ENCODE data around the gene ATP2A3.
"Not testable (repeated sequence)": the region's sequence is repeated elsewhere in the genome, so short reads cannot be mapped to it uniquely, and the experiment has no call there.

Gene ATP2A3

GRCh38 chr17:3954086-3954485 is 10.2 kb downstream of the ATP2A3 start:
- DNase-seq = no peak

- DNase-seq = no peak
Measured at GRCh38 chr17:3953542-3953941, 10.7 kb downstream of the ATP2A3 start.

- DNase-seq = no peak
Measured at GRCh38 chr17:3952186-3952585, 12.1 kb downstream of the ATP2A3 start.

DNA sequence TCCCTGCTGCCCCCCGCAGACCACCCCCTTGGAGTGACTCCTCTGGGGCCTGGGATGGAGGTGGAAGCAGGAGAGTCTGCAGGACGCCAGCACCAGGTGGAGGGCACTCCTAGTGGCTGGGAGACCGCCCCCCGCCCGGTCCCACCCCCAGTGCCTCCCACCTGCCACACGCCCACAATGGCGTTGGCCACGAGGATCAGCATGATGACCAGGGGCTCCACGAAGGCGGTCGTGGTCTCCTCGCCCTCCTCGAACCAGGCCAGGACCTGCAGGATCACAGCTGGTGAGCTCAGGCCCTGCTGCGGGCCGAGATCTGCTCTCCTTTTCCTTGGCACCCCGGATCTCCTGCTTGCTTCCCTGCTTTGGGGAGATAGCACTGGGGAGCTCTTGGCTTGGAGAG is 12.8 kb downstream of the ATP2A3 start:
- DNase-seq = no peak

GRCh38 chr17:3951003-3951402 is 13.2 kb downstream of the ATP2A3 start:
- no peak for DNase-seq

DNA sequence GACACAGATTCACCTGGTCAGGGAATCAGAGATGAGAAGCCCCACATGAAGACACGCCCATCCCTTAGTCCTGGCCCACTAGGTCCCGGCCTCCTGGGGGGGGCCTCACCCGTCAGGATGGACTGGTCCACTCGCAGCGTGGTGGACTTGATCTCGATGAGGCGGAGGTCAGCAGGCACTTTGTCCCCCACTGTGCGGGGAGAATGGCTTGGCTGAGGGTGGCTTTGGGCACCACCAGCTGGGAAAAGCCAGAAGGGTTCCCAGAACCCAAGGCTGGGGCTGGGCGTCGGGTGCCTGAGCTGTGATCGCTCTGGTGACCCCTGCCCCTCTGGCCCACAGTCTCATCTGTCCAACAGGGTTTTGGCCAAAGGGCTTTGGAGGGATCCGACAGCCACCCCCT is 13.7 kb downstream of the ATP2A3 start:
- DNase-seq = no peak

GRCh38 chr17:3949418-3949817 is 14.8 kb downstream of the ATP2A3 start:
- no peak for DNase-seq

- not testable (repeated sequence) for DNase-seq
Measured at GRCh38 chr17:3948551-3948950, 15.7 kb downstream of the ATP2A3 start.

GRCh38 chr17:3947318-3947810 is 16.9 kb downstream of the ATP2A3 start:
- no peak for DNase-seq

DNA sequence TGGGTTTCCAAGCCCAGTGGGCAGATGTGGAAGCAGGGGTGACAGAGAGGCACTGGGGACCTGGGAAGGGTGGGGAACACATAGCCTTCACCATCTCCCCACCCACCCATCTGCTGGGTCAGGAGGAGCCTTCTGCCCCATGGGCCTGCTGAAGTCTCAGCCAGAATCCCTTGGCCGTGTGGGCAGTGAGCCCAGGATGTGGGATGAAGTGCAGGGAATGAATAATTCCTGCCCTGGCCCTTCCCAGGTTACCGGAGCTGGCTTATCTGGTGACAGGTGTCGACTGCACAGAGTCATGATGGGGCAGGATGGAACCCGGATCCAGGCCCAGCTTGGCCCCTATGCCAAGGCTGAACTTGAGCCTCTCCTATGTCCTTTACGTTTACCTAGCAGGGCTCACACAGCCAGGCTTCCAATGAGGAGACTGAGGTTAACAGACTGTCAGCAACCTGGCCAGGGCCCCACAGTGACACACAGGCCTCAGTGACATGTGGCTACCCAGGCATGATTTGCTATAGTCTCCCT is 17.5 kb downstream of the ATP2A3 start:
- no peak for DNase-seq

GRCh38 chr17:3944485-3945388 is 19.5 kb downstream of the ATP2A3 start:
- peak; percentile 78 for DNase-seq

DNA sequence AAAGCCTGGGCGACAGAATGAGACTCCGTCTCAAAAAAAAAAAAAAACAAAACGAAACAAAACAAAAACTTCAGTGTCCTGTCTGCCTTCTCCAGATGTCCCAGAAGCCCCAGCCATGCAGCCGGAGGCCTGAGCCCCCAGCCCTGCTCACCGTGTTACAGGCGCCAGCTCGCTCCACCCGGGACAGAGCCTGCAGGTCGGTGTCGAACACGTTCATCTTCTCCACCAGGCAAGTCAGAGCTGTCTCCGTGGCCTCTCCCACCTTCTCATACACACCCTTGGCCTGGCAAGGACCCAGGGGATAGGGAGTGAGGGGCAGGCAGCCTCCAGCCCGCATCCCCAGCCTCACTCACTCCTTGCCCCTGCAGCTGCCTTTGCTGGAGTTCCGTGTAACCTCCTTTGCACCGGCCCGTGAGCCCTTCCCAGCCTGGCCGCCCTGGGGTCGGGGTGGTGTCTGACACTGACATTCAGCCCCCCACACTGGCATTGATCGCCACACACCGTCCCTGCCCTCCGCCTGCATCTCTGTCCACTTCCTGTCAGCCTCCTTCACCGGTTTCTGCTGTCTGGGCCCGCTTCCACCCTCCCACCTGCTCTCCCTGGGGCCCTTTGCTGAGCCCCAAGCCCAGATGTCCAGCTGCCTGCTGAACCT is 20.9 kb downstream of the ATP2A3 start:
- no peak for DNase-seq

DNA sequence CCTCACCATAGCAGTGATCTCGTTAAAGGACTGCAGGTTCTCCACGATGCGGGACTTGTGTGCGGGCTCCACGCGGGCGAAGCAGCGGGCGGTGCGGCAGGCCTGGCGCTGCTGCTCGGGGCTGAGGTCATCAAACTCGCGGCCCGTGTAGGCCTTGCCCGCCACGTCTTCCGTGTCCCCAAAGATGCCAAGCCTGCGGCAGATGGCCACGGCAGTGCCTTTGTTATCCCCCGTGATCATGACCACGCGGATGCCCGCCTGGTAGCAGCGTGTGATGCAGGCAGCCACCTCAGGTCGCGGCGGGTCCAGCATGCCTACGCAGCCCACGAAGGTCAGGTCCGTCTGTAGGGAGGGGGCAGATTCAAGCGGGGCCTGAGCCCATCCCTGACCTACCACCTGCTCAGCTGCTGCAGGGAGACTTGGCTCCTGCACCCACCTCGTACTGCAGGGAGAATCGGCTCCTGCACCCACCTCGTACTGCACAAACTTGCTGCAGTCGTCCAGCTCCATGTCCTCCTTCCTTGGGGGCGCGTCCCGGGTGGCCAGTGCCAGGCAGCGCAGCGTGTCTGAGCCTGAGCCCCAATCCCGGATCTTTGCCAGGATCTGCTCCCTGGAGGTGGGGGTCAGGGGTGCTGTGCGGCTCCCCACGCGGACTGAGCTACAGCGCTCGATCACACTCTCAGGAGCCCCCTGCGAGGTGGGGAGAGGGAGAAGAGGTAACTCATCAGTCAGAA is 23.1 kb downstream of the ATP2A3 start:
- no peak for DNase-seq

GRCh38 chr17:3937359-3937758 is 26.9 kb downstream of the ATP2A3 start:
- DNase-seq = no peak

DNA sequence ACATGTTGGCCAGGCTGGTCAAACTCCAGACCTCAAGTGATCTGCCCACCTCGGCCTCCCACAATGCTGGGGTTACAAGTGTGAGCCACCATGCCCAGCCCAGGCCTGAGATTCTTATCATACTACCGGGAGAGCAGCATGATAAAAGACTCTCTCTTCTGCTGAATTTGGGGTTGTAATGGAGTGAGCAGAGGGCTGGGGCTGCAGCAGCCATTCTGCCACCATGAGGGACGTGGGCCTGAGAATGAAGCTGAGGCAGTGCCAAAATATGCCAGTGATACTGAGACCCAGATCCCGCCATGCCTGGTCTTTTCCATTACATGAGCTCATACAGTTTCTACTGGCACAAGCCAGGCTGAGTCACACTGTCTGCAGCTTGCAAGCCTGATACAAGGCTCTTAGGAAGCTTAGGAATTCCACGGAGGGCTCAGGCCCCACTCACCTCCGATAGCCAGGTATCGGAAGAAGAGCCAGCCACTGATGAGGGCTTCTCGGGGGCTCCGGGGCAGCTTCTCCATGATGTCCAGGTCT is 28.3 kb downstream of the ATP2A3 start:
- DNase-seq = no peak

- DNase-seq = peak; percentile 79
Measured at GRCh38 chr17:3935140-3935542, 29.1 kb downstream of the ATP2A3 start.

DNA sequence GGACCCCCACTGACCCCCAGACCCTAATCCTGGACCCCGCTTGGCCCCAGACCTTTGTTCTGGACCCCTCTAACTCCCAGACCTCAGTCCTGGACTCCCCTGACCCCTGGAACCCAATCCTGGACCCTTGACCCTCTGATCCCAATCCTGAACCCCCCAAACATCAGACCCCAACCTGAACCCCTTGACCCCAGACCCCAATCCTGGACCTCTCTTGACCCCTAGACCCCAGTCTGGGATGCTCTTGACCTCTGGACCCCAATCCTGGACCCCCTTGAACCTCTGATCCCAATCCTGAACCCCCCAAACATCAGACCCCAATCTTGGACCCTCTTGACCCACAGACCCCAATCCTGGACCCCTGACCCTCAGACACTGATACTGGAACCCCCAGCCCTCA is 34.5 kb downstream of the ATP2A3 start:
- DNase-seq = no peak

- DNase-seq = no peak
Measured at GRCh38 chr17:3929181-3929580, 35.1 kb downstream of the ATP2A3 start.

DNA sequence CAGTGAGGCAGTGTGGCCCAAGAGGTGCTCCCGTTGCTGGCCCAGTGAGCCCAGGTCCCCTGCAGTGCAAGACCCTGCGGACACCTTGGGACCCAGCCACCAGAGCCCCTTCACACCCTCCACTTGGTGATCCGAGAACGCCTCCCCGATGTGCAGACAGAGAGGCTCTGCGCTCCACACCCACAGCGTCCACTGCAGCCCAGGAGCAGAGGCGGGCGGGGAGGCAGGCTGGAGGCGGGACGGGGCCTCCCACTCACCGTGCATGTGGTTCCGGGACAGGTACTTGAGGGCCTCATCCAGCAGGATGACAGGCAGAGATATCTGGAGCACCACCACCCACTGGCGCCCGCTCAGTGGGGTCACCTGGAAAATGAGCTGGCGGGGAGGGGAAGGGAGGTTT is 35.8 kb downstream of the ATP2A3 start:
- DNase-seq = no peak

DNA sequence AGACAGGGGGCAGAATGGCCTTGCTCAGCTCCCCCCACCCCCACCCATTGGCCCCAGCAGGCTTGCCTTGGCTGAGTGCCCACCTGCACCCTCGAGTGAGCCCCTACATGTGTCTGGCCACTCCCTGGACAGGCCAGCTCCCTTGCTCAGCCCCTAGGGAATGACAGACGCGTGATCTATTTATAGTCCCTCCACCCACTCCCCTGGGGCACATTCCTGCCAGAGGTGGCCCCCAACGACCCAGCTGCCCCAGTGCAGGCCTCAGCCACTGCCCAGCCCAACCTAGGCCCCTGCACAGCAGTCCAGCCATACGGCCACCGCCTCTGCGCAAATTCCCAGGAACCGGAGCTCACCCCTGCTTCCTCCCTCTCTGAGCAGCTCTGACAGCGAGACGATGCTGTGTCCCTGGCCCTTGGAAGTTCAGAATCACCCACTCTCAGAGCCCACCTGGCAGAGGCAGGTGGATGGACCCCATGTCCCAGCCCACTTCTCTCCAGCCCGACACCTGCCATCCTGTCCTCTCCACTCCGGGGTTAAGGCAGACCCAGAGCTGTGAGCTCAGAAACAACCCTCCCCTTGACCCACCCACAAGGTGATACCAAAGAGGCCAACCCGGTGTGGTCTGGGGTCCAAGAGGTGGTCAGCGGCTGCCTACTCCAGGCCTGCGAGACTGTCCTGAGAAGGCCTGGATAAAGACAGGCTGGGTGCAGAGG is 36.5 kb downstream of the ATP2A3 start:
- no peak for DNase-seq

GRCh38 chr17:3926860-3927627 is 37.2 kb downstream of the ATP2A3 start:
- DNase-seq = no peak
